HCT116 (cell line): Measurements from ENCODE around the gene LHX3. TPM values are rescaled to one million over a fixed set of nuclear protein-coding genes. Genes with fewer than 3 reads are reported as not detected.

ENCODE experiments used
- ATAC-seq: fragments of 200-7000 bp; cut with Tn5 transposase; 2 replicates; pipeline ENCODE4 v1.9.1; 2020; ENCODE audit warnings: mild to moderate bottlenecking, moderate library complexity
- BruUV-seq: library from RNA; stranded (reverse); fragments of 400-500 nt; replicated peaks from 2 replicates; lab custom pipeline; 2021; lab: Mats Ljungman, UMichigan
- CTCF ChIA-PET: fragments of 300-600 bp; sonication (Branson Sonifier 250); formaldehyde crosslinking; loops from one replicate; lab custom pipeline; 2021; ENCODE audit warnings: antibody characterized with exemption; lab: Charles Lee
- POLR2A ChIA-PET: fragments of 300-600, 350-600 bp; sonication (Branson Sonifier 250); formaldehyde crosslinking; loops from one replicate; lab custom pipeline; 2021; ENCODE audit warnings: antibody characterized with exemption; lab: Charles Lee
- RAD21 ChIA-PET, 2 experiments: fragments of 300-600 bp; sonication (Branson Sonifier 250); formaldehyde crosslinking; loops; one replicate each; lab custom pipeline; 2023; ENCODE audit warnings: low total read pairs in 2 of 2; ENCODE audit not compliant: uncharacterized antibody in 2 of 2, unreplicated experiment in 2 of 2, low non-redundant PET in 1 of 2; lab: Charles Lee
- DNase-seq: peaks from one replicate; pipeline ENCODE4 v3.0.0-alpha.2; 2010; ENCODE audit warnings: low read depth, low spot score
- H2AFZ ChIP-seq: fragments of 200-600 bp; shearing (Covaris generic), sonication (generic); 2 replicates; pipeline ENCODE4 v1.6.1; 2017; ENCODE audit warnings: low read depth, mixed run types, mixed read lengths, antibody characterized with exemption, low read length; ENCODE audit not compliant: poor library complexity, severe bottlenecking
- H3K27ac ChIP-seq: 2 replicates; pipeline ENCODE4 v1.5.1; 2012; ENCODE audit warnings: low read depth, low read length
- H3K27me3 ChIP-seq: fragments of 200-600 bp; sonication (generic); 2 replicates; pipeline ENCODE4 v1.6.1; 2016; ENCODE audit warnings: mixed run types, low read length, mixed read lengths; ENCODE audit not compliant: insufficient read depth
- H3K36me3 ChIP-seq, 2 experiments: fragments of 200-500 bp in 1 of 2; fragments of 200-600 bp in 1 of 2; sonication (Bioruptor generic) in 1 of 2; sonication (generic) in 1 of 2; 2 replicates each; pipeline versions ENCODE4 v1.5.1 to v1.6.1; 2014 to 2016; ENCODE audit warnings: low read length in 2 of 2, inconsistent platforms in 1 of 2, mixed read lengths in 1 of 2, mixed run types in 1 of 2; ENCODE audit not compliant: insufficient read depth in 2 of 2, control insufficient read depth in 1 of 2
- H3K4me1 ChIP-seq, 2 experiments: fragments of 200-600 bp in 1 of 2; sonication (generic) in 1 of 2; 2 replicates each; pipeline versions ENCODE4 v1.5.1 to v1.6.1; 2012 to 2017; ENCODE audit warnings: low read length in 2 of 2, inconsistent platforms in 1 of 2, mild to moderate bottlenecking in 1 of 2, mixed read lengths in 1 of 2, mixed run types in 1 of 2, moderate library complexity in 1 of 2; ENCODE audit not compliant: insufficient read depth in 2 of 2, control insufficient read depth in 1 of 2
- H3K4me2 ChIP-seq: fragments of 200-600 bp; sonication (generic); 2 replicates; pipeline ENCODE4 v1.6.1; 2017; ENCODE audit warnings: mixed run types, low read length, mixed read lengths
- H3K4me3 ChIP-seq, 2 experiments: fragments of 200-600 bp in 1 of 2; sonication (generic) in 1 of 2; replicated peaks in 1 of 2; 2 replicates each; pipeline ENCODE4 v1.5.1; 2011 to 2016; ENCODE audit warnings: low read length in 2 of 2, control low read depth in 1 of 2, low read depth in 1 of 2, mild to moderate bottlenecking in 1 of 2, mixed read lengths in 1 of 2, mixed run types in 1 of 2
- H3K79me2 ChIP-seq: fragments of 200-600 bp; sonication (generic); 2 replicates; pipeline ENCODE4 v1.6.1; 2017; ENCODE audit warnings: mild to moderate bottlenecking, mixed run types, low read length, moderate library complexity, mixed read lengths; ENCODE audit not compliant: insufficient read depth
- H3K9ac ChIP-seq: fragments of 200-600 bp; sonication (generic); 2 replicates; pipeline ENCODE4 v1.6.1; 2016; ENCODE audit warnings: low read length, mixed read lengths
- H3K9me2 ChIP-seq: fragments of 200-600 bp; sonication (generic), shearing (Covaris generic); 2 replicates; pipeline ENCODE4 v1.6.1; 2017; ENCODE audit warnings: mixed run types, mild to moderate bottlenecking, moderate library complexity; ENCODE audit not compliant: insufficient read depth
- H3K9me3 ChIP-seq, 2 experiments: fragments of 200-500 bp in 1 of 2; fragments of 200-600 bp in 1 of 2; sonication (Bioruptor generic) in 1 of 2; sonication (generic) in 1 of 2; 2 replicates each; pipeline ENCODE4 v1.6.1; 2014 to 2017; ENCODE audit warnings: low read length in 2 of 2, mixed read lengths in 2 of 2, inconsistent platforms in 1 of 2, low read depth in 1 of 2, mild to moderate bottlenecking in 1 of 2, mixed run types in 1 of 2, moderate library complexity in 1 of 2; ENCODE audit not compliant: control insufficient read depth in 1 of 2, insufficient read depth in 1 of 2
- H4K20me1 ChIP-seq: fragments of 200-600 bp; sonication (generic), shearing (Covaris generic); 2 replicates; pipeline ENCODE4 v1.6.1; 2017; ENCODE audit warnings: mixed run types, mild to moderate bottlenecking, moderate library complexity; ENCODE audit not compliant: insufficient read depth
- CBX3 ChIP-seq: IDR thresholded peaks from 2 replicates; pipeline ENCODE4 v1.6.1; 2012; ENCODE audit warnings: low read depth
- CEBPB ChIP-seq: IDR thresholded peaks from 2 replicates; pipeline ENCODE4 v1.6.1; 2012; ENCODE audit warnings: low read depth
- EGR1 ChIP-seq: IDR thresholded peaks from 2 replicates; pipeline ENCODE4 v1.6.1; 2012; ENCODE audit warnings: low read depth
- ELF1 ChIP-seq: IDR thresholded peaks from 2 replicates; pipeline ENCODE4 v1.6.1; 2012; ENCODE audit warnings: low read depth, borderline replicate concordance
- EZH2 ChIP-seq: fragments of 200-600 bp; sonication (generic); IDR thresholded peaks from 2 replicates; pipeline ENCODE4 v1.6.1; 2017; ENCODE audit warnings: antibody characterized with exemption, mixed run types
- EZH2phosphoT487 ChIP-seq: fragments of 200-600 bp; IDR thresholded peaks from 2 replicates; pipeline ENCODE4 v1.6.1; 2018; ENCODE audit warnings: antibody characterized with exemption, borderline replicate concordance
- FOSL1 ChIP-seq: IDR thresholded peaks from 2 replicates; pipeline ENCODE4 v1.6.1; 2012; ENCODE audit warnings: low read depth
- JUND ChIP-seq: IDR thresholded peaks from 2 replicates; pipeline ENCODE4 v1.6.1; 2012
- MAX ChIP-seq: IDR thresholded peaks from 2 replicates; pipeline ENCODE4 v1.6.1; 2012
- POLR2AphosphoS5 ChIP-seq: IDR thresholded peaks from 2 replicates; pipeline ENCODE4 v1.6.1; 2011; ENCODE audit warnings: mild to moderate bottlenecking, low read depth, low read length, moderate library complexity
- RAD21 ChIP-seq: IDR thresholded peaks from 2 replicates; pipeline ENCODE4 v1.6.1; 2012; ENCODE audit warnings: low read depth, mild to moderate bottlenecking
- REST ChIP-seq: IDR thresholded peaks from 2 replicates; pipeline ENCODE4 v1.6.1; 2012; ENCODE audit warnings: low read depth
- SIN3A ChIP-seq: IDR thresholded peaks from 2 replicates; pipeline ENCODE4 v1.6.1; 2012; ENCODE audit warnings: low read depth
- SP1 ChIP-seq: IDR thresholded peaks from 2 replicates; pipeline ENCODE4 v1.6.1; 2012; ENCODE audit warnings: low read depth
- SRF ChIP-seq: IDR thresholded peaks from 2 replicates; pipeline ENCODE4 v1.6.1; 2012; ENCODE audit warnings: low read depth
- TCF7L2 ChIP-seq: IDR thresholded peaks from 2 replicates; pipeline ENCODE4 v1.7.0; 2011; ENCODE audit warnings: borderline replicate concordance, inconsistent platforms; ENCODE audit not compliant: insufficient read depth, insufficient read length; ENCODE audit errors: extremely low read depth
- ZFX ChIP-seq: fragments of 450-650 bp; IDR thresholded peaks from 2 replicates; pipeline ENCODE4 v1.6.1; 2017
- ZNF274 ChIP-seq: fragments of 200-500 bp; sonication (Bioruptor generic); IDR thresholded peaks from 2 replicates; pipeline ENCODE4 v1.6.1; 2014; ENCODE audit warnings: mild to moderate bottlenecking, low read depth, low read length, inconsistent platforms
- intact Hi-C: fragments of 100-400 bp; cut with micrococcal nuclease; formaldehyde crosslinking; loops from 2 replicates; pipeline ENCODE4 v1.10.0; 2022
- total RNA-seq: library from RNA; stranded (reverse); gene quantifications from one replicate; pipeline ENCODE4 v1.2.1, GENCODE V29; 2021; ENCODE audit not compliant: unreplicated experiment

LHX3 gene
- total RNA-seq, 1 experiment from 2014 or later: not detected

GRCh38 chr9:136225366-136225747, 20.4 kb upstream of the LHX3 start:
- peaks cover 5% of the 10 kb centered on the region; the same call in 1 of the 2 replicates for H4K20me1 ChIP-seq
- no peak overlapping the region for H3K27ac ChIP-seq
- no peaks in the 10 kb centered on the region for H3K27me3 ChIP-seq
- no peak for ATAC-seq
- no TSS peak for BruUV-seq
- TF ChIP-seq EGR1 (no peak), ZFX (no peak), EZH2 (no peak), ELF1 (no peak), RAD21 (no peak), ZNF274 (no peak), MAX (no peak), TCF7L2 (no peak), CBX3 (no peak), JUND (no peak), SRF (no peak), EZH2phosphoT487 (no peak), SIN3A (no peak), SP1 (no peak), FOSL1 (no peak), REST (no peak), POLR2AphosphoS5 (no peak), CEBPB (no peak)
- H3K4me3 ChIP-seq: no peak overlapping the region
- H3K9me2 ChIP-seq: no peaks in the 10 kb centered on the region
- POLR2A ChIA-PET: no interaction called here
- H3K79me2 ChIP-seq: peaks cover 100% of the 10 kb centered on the region
- CTCF ChIA-PET: no interaction called here
- DNase-seq: no peak
- H3K4me2 ChIP-seq: no peak overlapping the region
- no peaks in the 10 kb centered on the region for H3K9me3 ChIP-seq
- H3K9ac ChIP-seq: no peak overlapping the region
- H3K4me1 ChIP-seq: peaks cover 25 to 56% of the 10 kb centered on the region in 2 experiments
- RAD21 ChIA-PET: no interaction called here
- intact Hi-C loops: loop anchor here (5.0 to 10.0 kb wide), 2 partner anchors 138 to 261 kb away; partner anchors contain the start of gene UBAC1
- peaks cover 3 to 51% of the 10 kb centered on the region in 2 experiments; a peak in 3 of 4 replicates for H3K36me3 ChIP-seq
- H2AFZ ChIP-seq: no peak overlapping the region
